GM21360 (cell line): ENCODE measurements around the gene KRT36.

ENCODE experiments used
- ATAC-seq: cut with Tn5 transposase; IDR thresholded peaks from one replicate; pipeline ENCODE4 v1.9.1; 2021; ENCODE audit warnings: mild to moderate bottlenecking, moderate library complexity; ENCODE audit not compliant: unreplicated experiment

The KRT36 gene

DNA sequence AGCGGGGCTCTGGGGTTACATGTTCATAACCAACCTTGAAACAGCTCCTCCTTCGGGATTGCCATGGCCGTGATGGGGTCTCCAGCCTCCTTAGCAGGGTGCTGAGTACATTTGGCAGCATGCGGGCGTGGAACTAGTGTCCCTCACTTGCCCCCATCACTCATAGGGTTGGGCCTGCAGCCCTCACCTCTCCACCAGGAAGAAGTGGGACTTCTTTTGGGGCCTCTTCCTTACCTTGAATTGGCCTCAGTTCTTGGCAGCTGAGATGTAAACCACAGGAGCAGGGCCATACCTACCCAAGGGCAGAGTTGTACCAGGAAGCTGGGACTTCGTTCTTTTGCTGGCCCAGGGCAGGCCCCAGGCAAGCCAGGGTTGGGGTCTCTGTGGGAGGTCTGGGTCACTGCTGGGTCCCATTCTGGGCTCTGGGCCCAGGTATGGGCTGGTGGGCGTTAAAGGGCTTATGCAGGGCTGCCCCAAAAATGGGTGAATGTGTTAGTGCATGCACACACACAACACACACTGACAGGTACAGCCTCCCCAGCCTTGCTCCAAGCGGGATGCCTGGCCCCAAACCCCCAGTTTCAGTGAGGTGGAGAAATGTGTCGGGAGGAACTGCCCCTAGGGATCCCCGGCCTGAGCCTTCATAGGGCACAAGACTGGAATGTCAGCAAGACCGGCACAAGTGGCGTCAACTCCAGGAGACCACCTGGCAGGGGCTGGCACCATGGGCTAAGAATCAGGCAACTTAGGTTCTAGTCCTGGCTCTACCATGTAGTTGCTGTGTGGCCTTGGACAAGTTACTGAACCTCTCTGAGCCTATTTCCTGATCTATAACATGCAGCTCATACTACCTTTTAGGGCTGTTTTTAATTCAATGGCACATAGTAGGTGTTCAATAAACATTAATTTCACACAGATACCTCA lies 32.9 kb upstream of the KRT36 start:
- no peak for ATAC-seq

DNA sequence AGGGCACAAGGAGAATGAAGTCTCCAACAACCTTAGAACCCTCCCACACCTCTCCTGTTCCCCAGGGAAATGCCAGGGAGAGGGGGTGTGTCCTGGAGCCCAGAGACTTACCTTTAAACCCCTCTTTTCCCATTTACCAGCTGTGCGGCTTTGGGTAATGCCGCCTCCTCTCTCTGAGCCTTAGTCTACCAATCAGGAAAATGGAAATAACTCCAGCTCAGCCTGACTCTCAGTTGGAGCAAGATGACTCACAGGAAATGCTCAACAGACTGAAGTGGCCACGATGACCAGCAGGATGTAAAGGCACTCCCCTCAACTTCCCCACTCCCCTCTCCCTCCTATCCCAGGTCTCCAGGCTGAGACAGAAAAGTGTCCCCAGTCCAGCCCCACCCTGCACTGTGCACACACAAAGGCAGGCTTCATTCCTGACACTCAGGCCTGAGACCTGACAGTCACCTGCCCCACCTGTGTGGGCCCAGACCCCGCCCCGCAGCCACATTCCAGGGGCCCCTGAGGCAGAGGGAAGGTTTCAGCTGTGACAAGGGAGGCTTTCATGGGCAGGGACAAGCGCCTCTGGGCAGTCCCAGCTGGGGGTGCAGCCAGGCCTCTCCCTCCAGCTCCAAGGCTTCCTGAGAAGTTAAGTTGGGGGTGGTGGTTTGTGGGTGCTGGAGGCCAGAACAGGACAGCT lies 32.0 kb upstream of the KRT36 start:
- ATAC-seq, result no peak

DNA sequence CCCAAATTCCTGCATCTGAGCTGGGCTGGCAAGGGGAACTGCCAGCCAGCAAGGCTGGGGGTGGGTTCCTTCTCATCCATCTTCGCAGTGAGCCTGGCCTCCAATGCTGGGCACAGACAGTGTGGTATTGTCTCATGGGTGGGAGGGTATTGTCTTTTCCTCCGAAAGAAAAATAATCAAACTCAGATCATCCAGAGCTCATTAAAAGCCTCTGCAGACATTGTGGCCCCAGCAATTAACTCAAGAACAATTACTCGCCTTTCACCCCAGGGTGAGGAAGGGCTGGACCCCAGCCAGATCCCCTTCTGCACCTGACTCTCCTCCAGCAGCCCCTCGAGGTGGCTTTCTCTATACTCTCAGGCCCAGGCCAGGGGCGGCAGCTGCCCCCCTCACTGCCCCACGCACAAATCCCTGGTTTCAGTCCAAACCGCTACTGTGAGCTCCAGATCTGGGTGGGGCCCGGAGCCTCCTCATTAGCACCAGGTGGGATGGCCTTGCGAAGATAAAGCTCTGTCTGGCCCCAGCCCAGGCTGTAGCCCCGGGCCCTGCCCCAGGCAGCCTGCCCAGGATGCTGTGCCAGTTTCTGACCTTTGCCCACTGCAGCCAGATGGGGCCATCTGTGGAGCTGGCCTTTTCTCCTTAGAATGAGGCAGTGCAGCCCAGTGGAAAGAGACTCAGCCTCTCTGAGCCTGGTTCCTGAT lies 31.3 kb upstream of the KRT36 start:
- no peak for ATAC-seq

DNA sequence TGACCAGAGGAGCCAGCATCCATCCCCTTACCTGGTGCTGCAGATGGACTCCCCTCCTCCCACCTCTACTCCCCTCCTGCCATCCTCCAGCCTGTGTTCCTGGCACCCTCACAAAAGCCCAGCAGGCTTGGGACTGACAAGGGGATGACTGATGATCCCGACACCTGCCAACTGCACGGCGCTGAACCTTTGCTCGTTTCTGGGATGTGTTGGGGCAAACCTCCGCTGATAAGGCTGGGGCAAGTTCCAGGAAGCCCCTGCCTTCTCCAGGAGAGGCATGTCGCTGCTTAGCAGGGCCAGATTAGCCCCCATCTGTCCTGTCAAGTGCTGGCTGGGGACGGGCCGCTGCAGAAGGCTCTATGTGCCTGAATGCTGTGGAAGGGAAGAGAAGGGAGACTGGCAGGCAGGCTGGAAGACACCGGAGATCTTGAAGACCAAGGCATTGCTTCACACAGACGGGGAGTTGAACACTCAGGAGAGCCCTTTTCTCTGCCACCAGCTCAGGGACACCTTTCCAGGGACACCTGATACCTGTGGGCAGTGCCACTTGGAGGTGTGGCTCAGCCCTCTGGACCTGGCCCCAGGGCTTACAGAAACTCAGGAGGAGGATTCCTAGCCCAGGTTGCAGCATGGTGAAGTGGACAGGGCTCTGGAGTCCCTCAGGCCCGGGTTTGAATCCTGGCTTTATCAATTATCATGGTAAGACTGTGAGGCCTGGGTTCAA lies 30.0 kb upstream of the KRT36 start:
- ATAC-seq, result no peak

DNA sequence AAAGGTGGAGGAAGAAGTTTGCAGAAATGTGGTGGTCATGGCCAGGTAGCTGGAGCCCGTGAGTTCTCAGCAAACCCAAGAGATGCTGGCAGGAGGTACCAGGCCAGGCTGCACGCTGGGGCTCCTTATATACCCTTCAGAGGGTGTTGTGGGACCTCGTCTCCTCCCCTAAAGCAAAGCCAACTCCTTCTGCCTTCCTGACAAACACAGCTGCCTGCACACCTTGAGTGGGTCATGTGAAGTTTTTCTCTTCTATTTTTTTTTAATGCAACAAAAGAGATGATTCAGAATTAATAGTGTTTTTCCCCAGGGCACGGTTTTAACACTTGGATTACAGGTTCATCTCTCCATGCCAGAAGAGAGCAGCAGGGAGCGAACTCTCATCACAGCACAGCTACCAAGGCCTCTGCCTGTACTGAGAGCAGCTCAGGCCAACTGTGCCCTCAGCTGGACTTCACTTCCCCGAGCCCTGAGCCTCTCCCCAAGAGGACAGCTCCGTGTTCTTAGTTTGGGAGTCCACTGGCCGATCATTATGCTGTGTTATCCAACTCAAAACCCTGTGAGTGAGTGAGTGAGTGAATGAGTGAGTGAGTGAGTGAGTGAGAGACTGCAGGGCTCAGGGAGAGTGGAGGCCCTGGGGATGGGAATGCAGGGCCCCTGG lies 29.2 kb upstream of the KRT36 start, which contains the start of gene KRT15:
TSS of gene KRT15 (minus strand) at position 102 of the 661 bp plus-strand sequence. CDS start at position 39, 63 bp downstream.
- no peak for ATAC-seq

DNA sequence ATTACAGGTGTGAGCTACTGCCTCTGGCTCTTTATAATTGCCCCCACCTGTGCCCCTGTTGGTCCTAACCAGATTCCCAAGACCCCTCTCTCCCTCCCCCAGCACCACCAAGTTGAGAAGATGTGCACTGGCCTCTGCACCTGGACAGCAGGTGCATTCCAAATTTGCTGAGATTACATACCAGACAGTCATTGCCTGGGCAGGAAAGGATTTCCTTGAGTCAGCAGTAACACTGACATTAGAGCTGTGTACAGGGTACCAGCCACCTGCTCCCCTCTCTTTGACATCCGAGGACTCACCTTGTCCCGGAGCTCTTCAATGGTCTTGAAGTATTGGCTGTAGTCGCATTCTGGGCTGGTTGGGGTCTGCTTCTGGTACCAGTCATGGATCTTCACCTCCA lies 28.3 kb upstream of the KRT36 start:
- ATAC-seq, result no peak

DNA sequence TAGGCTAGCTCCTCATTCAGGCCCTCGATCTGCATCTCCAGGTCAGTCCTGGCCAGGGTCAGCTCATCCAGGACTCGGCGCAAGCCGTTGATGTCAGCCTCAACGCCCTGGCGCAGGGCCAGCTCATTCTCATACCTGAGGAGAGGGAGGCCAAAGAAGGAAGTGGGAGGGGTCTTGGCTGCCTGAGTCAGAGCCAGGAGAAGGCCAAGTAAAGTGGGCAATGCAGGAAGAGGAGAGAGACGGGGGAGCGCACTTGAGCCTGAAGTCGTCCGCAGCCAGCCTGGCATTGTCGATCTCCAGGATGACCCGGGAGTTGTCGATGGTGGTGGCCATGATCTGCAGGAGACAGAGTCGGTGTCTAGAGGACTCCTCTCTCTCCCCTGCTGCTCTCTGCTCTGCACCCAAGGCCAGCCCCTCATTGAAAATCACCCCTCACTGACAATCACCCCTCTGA lies 27.1 kb upstream of the KRT36 start:
- ATAC-seq, result no peak

DNA sequence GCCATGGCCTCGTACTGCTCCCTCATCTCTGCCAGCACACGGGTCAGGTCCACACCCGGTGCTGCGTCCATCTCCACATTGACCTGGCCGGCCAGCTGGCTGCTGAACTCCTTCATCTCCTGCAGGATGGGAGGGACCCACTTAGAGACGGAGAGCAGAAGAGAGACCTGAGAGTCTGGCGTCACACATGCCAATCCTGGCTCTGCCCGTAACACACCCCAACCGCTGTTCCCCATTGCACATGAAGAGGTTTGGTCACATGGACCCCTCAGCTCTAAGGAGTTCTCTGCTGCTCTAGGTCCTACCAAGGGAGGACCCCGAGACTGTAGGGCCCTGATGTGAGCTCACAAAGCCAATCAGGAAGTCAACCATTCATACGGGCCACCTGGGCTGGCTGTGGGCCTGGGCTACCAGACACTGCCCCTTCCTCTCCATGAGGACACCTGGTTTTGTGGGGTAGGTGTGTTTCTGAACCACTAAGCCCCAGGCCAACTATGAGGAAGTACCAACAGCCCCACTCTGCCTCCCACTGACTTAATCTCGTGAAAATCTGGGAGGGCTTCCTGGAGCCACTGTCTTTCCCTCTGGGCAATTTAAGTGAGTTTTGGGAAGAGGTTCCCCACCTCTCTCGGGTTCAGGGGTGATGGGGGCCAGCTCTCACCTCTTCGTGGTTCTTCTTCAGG lies 26.6 kb upstream of the KRT36 start:
- no peak for ATAC-seq

DNA sequence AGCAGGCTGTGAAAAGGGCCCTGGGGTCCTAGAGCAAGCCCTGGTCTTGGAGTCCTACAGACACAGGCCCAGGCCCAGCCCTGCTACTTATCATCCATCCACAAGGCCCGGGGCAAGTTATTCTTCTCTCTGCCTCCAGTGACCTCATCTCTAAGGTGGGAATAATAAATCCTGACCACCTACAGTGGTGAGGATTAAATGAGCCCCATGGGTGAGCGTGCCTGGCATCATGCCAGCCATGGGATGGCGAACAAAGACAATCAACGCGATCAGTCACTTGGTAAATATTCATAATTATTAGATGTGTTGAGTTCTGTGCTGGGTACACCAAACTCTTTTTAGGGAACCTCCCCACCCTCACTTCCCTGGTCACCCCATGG lies 23.4 kb upstream of the KRT36 start:
- ATAC-seq, result no peak

DNA sequence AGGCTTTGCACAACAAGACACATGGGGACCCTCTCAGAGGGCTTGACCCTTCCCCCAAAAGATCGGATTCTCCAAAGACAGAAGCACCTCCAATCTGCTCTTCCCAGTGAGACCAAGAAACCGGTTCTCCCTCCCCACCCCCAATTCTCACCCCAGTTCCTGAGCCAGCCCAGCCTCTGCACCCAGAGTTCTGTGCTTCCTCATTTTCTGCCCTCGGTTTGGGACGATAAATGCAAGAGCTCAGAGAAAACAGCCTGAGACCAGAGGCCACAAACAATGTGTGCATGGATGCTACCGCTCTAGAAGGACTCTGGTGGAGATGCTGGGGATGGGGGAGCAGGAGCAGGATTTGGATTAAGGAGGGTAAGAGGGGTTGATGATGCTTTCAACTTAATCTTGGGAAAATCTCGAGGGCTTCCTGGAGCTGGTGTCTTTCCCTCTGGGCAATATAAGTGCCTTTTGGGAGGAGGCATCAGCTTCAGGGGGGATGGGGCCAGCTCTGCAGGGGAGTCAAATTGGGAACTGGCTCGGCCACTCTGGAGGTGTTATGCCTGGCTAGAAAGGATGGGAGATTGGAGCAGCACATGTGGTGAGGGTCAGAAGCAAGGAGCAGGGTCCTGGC lies 22.9 kb upstream of the KRT36 start:
- ATAC-seq, result no peak

DNA sequence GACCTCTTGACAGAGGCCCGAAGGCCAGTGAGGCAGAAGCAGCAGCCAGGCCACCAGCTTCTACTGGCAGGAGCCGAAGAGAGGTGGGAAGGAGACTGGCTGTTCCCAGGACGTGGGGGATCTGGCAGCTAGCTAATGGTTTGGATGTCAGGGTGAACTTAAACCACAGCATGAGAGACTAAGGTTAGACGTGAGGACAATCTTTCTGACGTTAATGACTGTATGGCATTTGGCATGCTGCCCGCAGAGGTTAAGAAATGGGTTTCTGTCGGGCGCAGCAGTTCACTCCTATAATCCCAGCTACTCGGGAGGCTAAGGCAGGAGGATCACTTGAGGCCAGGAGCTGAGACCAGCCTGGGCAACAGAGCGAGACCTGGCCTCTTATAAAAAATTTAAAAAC lies 22.0 kb upstream of the KRT36 start:
- no peak for ATAC-seq

DNA sequence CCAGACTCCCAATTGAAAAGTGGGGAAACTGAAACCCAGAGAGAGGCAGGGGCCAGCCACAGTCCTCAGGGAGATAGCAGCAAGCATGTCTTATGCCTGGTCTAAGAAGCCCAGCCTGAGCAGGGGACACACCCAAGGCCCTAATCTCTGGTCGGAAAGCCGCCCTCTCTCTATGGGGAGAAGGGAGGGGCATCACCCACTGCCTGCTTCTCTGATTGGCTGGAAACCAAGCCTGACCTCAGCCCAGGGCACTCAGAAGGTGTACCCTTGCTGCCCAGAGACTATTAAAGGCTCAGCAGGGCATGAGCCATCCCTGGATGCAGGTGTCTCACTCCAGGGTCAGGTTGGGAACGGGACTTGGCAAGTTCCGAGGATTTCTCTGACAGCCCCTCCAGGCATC lies 21.4 kb upstream of the KRT36 start:
- no peak for ATAC-seq

DNA sequence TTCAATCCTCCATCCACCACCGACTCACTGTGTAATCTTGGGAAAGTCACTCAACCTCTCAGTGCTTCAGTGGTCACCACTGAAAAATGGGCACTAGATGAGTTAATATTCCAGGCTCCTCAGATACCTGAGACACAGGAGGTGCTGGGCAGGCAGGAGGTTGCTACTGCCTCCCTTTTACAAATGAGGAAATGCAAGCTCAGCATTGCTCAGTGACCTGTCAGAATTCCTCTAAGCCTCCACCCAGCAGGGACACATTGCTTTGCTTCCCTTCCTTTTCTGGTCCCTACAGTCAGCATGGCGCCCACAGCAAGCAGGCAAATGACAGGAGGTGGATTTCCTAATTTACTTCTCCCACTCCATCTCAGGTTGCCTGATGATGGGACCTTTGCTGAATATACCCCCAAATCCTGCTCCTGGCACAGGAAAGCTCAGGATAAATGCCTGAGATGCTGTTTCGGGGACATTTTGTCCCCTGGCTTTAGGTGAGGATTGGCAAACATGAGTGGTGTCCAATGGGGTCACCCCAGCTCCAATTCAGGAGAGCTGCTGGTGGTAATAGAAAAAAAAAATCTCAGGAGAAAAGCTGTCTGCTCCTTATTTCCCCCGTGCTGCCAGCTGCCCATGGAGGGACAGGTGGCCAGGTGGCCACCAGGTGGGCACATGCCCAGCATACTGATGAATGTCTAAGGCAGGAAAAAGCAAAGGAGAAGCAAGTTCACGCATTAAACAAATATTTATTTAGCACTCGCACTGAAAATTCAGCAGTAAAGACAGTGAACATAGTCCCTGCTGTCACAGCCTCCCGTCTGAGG lies 20.7 kb upstream of the KRT36 start:
- ATAC-seq, result no peak

DNA sequence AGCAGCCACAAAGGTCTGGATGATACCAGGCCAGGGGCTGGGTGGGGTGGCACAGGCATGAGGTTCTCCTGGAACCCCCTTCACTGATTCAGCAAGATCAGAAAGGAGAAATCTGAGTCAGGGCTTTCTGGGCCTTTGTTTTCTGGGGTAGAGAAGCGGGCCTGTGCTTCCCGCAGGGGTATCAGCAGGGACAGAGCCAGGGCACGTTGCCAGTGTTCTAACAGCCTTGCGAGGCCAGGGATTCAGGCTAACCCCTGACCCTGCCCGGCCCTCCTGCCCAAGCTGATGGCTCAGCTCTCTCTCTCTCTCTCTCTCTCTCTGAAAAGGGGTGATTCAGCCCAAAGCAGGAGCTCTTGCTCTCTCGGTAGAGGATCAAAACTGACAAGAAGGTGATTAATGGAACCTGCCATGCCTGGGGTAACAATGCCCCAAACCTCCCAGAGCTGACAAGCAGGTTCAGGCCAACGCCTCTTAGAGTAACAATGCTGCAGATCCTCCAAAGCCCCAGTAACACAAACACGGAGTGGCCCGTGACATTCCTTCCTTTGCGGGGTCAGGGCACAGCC lies 17.7 kb upstream of the KRT36 start:
- ATAC-seq, result no peak

DNA sequence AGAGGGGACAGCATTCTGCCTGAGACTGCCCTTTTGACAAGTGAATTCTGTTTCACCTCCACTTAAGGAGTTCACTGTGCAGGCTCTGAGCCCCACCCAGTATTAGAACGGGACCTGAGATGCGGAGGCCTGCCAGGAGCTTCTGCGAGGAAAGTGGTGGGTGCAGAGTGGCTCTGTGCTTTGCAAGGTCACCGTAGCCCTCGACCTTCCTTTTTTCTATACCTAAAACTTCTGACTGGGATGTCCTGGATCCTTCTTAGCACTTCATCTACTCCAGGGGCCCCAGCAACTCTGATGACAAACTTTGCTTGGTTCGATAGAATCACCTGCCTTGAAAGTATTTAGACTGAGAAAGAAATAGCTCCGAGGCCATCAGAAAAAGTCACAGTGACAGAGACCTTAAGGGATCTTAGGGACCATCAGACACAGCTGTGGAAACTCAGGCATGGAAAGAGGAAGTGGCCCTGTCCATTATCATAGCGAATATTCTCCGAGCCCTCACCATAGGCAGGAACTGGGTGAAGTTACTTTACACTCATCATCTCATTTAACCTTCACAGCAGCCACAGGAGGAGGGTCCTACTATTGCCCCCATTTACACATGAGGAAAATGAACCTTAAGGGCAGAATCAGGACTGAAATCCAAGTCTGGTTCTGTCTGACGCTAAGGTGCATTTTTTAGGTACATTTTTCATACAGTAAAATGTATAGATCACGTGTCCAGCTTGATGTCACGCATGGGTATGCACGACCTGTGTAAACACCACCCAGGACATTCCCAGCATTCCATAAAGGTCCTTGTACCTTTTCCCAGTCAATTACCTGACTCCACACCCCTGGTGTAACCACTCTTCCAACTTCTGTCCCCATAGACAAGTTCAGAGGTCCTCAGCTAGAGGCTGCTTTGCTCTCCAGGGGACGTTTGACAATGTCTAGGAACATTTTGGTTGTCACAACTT lies 16.4 kb upstream of the KRT36 start:
- ATAC-seq, result no peak

DNA sequence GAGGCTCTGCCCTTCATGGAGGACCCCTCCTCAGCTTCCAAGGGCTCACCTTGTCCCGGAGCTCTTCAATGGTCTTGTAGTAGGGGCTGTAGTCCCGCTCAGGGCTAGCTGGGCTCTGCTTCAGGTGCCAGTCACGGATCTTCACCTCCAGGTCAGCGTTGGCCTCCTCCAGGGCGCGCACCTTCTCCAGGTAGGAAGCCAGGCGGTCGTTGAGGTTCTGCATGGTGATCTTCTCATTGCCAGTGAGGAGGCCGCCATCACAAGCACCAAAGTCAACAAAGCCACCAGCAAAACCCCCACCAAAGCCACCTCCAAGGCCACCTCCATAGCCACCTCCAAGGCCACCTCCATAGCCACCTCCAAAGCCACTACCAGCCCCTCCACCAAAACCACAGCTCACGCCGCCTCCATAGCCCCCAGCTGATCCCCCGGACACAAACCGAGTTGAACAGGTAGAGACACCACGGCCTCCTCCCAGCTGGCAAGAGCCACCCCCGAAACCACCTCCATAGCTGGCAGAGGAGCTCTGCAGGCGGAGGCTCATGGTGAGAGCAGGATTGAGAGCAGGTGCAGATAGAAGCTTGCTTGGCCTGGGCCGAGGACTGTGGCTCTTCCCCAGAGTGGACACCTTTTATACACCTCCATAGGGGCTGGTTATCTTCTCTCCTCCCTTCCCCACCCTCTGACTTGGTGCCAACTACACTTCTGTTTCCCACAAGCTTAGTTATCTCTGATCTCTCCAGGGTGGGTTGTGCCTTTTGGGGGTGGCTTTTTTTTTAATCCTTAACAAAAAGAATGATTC lies 15.5 kb upstream of the KRT36 start, which contains the start of gene KRT13:
TSS of gene KRT13 (minus strand) at position 606 of the 802 bp plus-strand sequence. CDS start at position 544, 62 bp downstream.
- ATAC-seq, result no peak
